ENCODE results near the gene TCERG1L.

TCERG1L gene

DNA sequence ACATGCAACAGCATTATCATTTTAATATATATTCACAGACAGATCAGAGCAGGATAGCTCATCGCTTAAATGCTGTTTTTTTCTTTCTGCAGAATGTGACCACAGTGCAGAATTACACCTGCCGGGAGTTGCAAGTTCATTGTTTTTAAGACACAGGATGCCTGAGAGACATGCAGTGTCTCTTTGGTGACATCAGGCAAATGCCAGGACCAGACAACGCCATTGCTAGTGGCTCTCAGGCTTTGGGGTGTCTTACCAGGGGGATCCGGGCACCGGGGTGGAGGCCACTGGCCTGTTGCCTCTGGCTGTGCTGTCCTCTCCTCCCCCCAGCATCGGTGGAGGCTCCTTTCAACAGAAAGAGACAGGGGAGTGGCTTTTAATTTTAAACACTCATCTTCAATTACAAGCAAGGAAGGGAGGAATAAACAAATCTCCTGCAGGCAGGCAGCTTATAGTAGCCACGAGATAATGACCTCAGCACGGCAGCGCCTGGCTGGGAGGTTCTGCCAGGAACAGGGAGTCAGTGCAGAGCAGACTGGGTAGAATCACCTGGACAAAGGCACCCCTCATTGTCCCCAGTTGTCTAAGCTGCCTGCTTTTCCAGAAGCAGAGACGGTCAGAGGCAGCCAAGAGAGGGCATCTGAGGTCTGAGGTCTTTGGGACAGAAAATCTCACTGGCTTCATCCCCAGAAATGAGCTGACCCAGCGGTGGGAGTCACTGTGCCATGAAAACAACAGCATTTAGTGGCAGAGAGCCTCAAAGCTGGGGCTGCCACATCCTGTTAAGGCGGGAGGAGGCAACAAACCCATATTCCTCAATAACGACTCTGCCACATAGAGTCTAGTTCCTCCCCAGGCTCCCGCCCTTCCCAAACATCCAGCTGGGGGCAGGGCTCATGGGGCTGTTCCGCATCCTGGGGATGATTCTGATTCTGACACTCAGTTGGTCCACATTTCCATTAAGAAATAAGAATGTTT lies 148.4 kb downstream of the TCERG1L start:
- Histone ChIP-seq H3K4me3 (ENCODE audit: low read length in 2 of 2) (no peak overlapping the region), H3K4me1 (ENCODE audit: control insufficient read depth, insufficient read depth, low read length) (no peaks in the 10 kb centered on the region)

DNA sequence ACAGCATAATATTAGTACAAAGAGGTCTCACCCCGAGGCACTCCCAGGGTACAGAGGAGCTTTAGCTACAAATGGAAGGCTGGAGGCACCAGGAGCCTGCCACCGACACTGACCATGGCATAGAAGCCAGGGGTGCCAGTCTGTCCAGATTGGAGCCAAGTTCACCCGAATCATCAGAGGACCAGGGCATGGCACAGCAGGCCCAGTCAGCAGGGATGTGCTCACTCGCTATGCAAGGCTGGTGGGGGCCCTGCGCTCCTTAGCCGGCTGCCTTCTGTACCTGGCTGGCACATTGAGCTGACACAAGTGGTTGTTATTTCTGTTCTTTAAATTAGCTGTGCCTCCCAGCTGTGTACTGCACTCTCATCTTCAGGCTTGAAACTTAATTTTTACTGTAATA lies 149.3 kb downstream of the TCERG1L start:
- H3K27ac ChIP-seq (ENCODE audit: low read length) = no peak overlapping the region
- H3K27me3 ChIP-seq (ENCODE audit: control insufficient read depth in 1 of 2, insufficient read depth in 2 of 2, low read length in 2 of 2) = peaks cover 0 to 7% of the 10 kb centered on the region in 2 donors
- H3K9ac ChIP-seq (ENCODE audit: low read length in 2 of 2) = no peak overlapping the region
- H3K9me3 ChIP-seq (ENCODE audit: control insufficient read depth in 2 of 2, low read length in 2 of 2) = no peaks in the 10 kb centered on the region
- no peak overlapping the region for H3K4me3 ChIP-seq (ENCODE audit: low read length in 2 of 2)
- H3K4me1 ChIP-seq (ENCODE audit: control insufficient read depth, insufficient read depth, low read length) = no peaks in the 10 kb centered on the region
- H3K36me3 ChIP-seq (ENCODE audit: control insufficient read depth in 2 of 2, insufficient read depth in 2 of 2, low read length in 2 of 2) = no peaks in the 10 kb centered on the region

More for the DNA sequence above, 148.4 kb downstream of the TCERG1L start:
- Histone ChIP-seq H3K9me3 (ENCODE audit: control insufficient read depth in 2 of 2, low read length in 2 of 2) (no peaks in the 10 kb centered on the region), H3K9ac (ENCODE audit: low read length in 2 of 2) (no peak overlapping the region), H3K27me3 (ENCODE audit: control insufficient read depth in 1 of 2, insufficient read depth in 2 of 2, low read length in 2 of 2) (peaks cover 0 to 7% of the 10 kb centered on the region in 2 donors), H3K36me3 (ENCODE audit: control insufficient read depth in 2 of 2, insufficient read depth in 2 of 2, low read length in 2 of 2) (no peaks in the 10 kb centered on the region), H3K27ac (ENCODE audit: low read length) (no peak overlapping the region)

DNA sequence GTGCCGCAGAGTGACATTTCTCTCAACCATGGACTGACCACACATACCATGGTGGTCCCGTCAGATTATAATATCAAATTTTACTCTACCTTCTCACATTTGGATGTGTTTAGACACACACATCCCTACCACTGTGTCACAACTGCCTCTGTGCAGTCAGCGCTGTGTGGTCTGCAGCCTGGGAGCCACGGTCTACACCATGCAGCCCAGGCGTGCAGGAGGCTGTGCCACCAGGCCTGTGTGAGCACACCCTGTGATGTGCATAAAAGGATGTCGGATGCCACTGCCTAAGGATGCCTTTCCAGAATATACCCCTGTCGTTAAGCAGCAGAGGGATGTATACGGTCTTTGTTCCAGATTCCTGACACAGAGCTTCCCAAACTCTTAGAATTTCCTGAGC lies 150.4 kb downstream of the TCERG1L start:
- Histone ChIP-seq H3K27ac (ENCODE audit: low read length) (no peak overlapping the region), H3K4me3 (ENCODE audit: low read length in 2 of 2) (no peak overlapping the region), H3K9ac (ENCODE audit: low read length in 2 of 2) (no peak overlapping the region), H3K4me1 (ENCODE audit: control insufficient read depth, insufficient read depth, low read length) (no peaks in the 10 kb centered on the region), H3K27me3 (ENCODE audit: control insufficient read depth in 1 of 2, insufficient read depth in 2 of 2, low read length in 2 of 2) (peaks cover 0 to 7% of the 10 kb centered on the region in 2 donors), H3K36me3 (ENCODE audit: control insufficient read depth in 2 of 2, insufficient read depth in 2 of 2, low read length in 2 of 2) (no peaks in the 10 kb centered on the region), H3K9me3 (ENCODE audit: control insufficient read depth in 2 of 2, low read length in 2 of 2) (no peaks in the 10 kb centered on the region)

DNA sequence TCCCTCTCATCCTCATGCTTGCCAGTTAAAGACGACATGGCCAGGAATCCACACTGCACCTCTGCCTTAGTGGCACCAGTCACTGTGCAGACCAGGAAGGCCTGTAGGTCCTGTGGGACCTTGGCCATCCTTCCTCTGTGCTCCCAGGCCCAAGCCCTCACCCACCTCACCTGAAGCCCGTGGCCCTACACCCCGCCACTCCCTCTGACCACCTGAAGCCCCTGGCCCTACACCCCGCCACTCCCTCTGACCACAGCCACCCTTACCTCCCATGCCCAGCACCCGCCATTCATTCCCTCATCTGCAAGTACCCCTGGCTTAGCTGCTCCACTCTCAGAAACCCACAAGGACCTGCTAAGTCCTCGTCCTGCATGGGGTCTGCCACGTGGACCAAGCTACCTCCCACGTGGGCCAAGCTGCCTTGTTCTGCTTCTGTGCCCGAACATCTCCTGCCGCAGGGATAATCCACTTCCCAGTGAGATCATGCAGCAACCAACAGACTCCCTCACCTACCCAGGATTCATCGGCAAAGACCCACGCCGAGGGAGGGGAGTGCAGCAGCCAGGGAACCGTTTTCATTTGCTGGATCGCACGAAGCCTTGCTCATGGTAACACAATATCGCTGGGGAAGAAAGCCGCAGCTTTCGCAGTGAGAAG lies 151.2 kb downstream of the TCERG1L start:
- Histone ChIP-seq H3K9me3 (ENCODE audit: control insufficient read depth in 2 of 2, low read length in 2 of 2) (no peaks in the 10 kb centered on the region), H3K27ac (ENCODE audit: low read length) (no peak overlapping the region), H3K4me3 (ENCODE audit: low read length in 2 of 2) (no peak overlapping the region), H3K4me1 (ENCODE audit: control insufficient read depth, insufficient read depth, low read length) (no peaks in the 10 kb centered on the region), H3K9ac (ENCODE audit: low read length in 2 of 2) (no peak overlapping the region), H3K27me3 (ENCODE audit: control insufficient read depth in 1 of 2, insufficient read depth in 2 of 2, low read length in 2 of 2) (peaks cover 3 to 7% of the 10 kb centered on the region in 2 donors), H3K36me3 (ENCODE audit: control insufficient read depth in 2 of 2, insufficient read depth in 2 of 2, low read length in 2 of 2) (no peaks in the 10 kb centered on the region)

DNA sequence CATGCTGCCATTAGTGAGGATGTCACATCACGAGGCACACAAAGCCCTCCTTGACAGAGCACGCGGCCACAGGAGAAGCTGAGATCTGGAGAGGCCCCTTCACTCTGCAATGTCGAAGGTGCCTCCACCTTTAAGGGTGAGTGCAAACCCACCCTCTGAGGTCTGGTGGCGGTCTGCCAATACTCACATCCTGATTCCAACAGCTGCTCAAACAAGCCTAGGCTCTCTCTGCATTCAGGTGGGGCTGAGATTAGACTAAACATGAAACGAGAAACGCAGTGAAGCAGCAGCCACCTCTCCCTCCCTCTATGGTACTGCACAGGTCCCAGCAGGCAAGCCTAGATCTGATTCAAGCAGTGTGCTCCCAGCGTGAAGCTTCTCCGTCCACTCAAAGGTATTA lies 151.8 kb downstream of the TCERG1L start:
- Histone ChIP-seq H3K36me3 (ENCODE audit: control insufficient read depth in 2 of 2, insufficient read depth in 2 of 2, low read length in 2 of 2) (no peaks in the 10 kb centered on the region), H3K4me3 (ENCODE audit: low read length in 2 of 2) (no peak overlapping the region), H3K27me3 (ENCODE audit: control insufficient read depth in 1 of 2, insufficient read depth in 2 of 2, low read length in 2 of 2) (peaks cover 6 to 7% of the 10 kb centered on the region in 2 donors), H3K9me3 (ENCODE audit: control insufficient read depth in 2 of 2, low read length in 2 of 2) (no peaks in the 10 kb centered on the region), H3K4me1 (ENCODE audit: control insufficient read depth, insufficient read depth, low read length) (no peaks in the 10 kb centered on the region), H3K9ac (ENCODE audit: low read length in 2 of 2) (no peak overlapping the region), H3K27ac (ENCODE audit: low read length) (no peak overlapping the region)

DNA sequence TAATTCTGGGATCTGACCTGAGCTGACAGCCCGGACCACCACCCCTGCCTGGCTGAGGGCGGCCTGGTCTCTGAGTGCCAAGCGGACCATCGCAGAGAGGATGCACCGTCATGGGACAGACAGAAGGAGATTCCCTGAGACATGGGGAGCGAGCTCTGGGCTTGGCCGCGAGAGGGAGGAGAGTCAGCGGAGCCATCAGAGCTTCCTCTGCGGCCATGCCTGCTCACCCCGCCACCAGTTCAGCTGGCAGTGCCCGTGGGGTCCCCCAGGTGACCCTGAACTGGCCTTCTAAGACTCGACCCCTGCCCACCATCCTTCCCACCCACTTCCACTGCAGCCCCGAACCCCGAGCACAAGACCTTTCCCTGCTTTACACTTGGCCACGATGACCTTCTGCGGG lies 152.8 kb downstream of the TCERG1L start:
- no peaks in the 10 kb centered on the region for H3K4me1 ChIP-seq (ENCODE audit: control insufficient read depth, insufficient read depth, low read length)
- H3K27me3 ChIP-seq (ENCODE audit: control insufficient read depth in 1 of 2, insufficient read depth in 2 of 2, low read length in 2 of 2) = peaks cover 6 to 7% of the 10 kb centered on the region in 2 donors
- no peaks in the 10 kb centered on the region for H3K36me3 ChIP-seq (ENCODE audit: control insufficient read depth in 2 of 2, insufficient read depth in 2 of 2, low read length in 2 of 2)
- H3K4me3 ChIP-seq (ENCODE audit: low read length in 2 of 2) = no peak overlapping the region
- H3K27ac ChIP-seq (ENCODE audit: low read length) = no peak overlapping the region
- peaks cover 0 to under 1% of the 10 kb centered on the region in 2 donors for H3K9me3 ChIP-seq (ENCODE audit: control insufficient read depth in 2 of 2, low read length in 2 of 2)
- no peak overlapping the region for H3K9ac ChIP-seq (ENCODE audit: low read length in 2 of 2)

DNA sequence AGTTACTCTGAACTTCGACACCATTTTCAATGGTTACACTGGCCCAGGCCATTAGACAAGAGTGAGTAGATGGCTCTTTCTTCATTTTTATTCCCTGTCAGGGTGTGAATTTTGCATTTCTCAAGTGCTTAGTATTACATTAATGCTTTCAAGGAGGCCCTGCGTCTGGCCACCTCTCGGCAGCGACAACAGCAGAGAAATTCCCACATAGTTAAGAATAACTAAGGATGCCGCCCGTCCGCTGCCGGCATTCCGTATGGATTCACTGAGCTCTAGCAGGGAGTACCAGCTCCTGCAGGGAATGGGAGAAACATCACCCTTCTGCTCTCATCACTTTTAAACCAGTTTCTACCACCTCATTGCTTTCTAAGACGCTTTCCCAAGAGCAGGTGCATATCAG lies 153.6 kb downstream of the TCERG1L start:
- H3K4me3 ChIP-seq (ENCODE audit: low read length in 2 of 2) = no peak overlapping the region
- H3K36me3 ChIP-seq (ENCODE audit: control insufficient read depth in 2 of 2, insufficient read depth in 2 of 2, low read length in 2 of 2) = no peaks in the 10 kb centered on the region
- H3K9me3 ChIP-seq (ENCODE audit: control insufficient read depth in 2 of 2, low read length in 2 of 2) = peaks cover 0 to 4% of the 10 kb centered on the region in 2 donors
- peaks cover 6 to 7% of the 10 kb centered on the region in 2 donors for H3K27me3 ChIP-seq (ENCODE audit: control insufficient read depth in 1 of 2, insufficient read depth in 2 of 2, low read length in 2 of 2)
- no peak overlapping the region for H3K9ac ChIP-seq (ENCODE audit: low read length in 2 of 2)
- no peak overlapping the region for H3K27ac ChIP-seq (ENCODE audit: low read length)
- H3K4me1 ChIP-seq (ENCODE audit: control insufficient read depth, insufficient read depth, low read length) = no peaks in the 10 kb centered on the region

DNA sequence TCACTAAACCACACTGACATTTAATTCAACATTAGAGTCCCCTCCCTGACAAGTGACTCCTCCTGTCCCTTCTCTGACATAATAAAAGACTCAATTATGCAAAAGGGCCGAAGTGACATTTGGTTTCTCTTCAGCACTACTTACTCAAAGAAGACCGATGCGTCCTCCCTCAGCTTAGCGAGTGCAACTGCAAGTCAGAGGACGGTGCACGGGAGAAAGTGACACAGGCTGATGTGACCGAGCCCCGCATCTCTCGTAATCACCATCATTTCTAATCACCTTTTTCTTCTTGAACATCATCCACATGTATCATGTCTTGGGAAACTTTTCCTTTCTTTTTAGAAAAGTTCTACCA lies 155.7 kb downstream of the TCERG1L start:
- Histone ChIP-seq H3K4me3 (ENCODE audit: low read length in 2 of 2) (no peak overlapping the region), H3K36me3 (ENCODE audit: control insufficient read depth in 2 of 2, insufficient read depth in 2 of 2, low read length in 2 of 2) (no peaks in the 10 kb centered on the region), H3K9me3 (ENCODE audit: control insufficient read depth in 2 of 2, low read length in 2 of 2) (peaks cover 4 to 6% of the 10 kb centered on the region in 2 donors), H3K4me1 (ENCODE audit: control insufficient read depth, insufficient read depth, low read length) (no peaks in the 10 kb centered on the region), H3K27me3 (ENCODE audit: control insufficient read depth in 1 of 2, insufficient read depth in 2 of 2, low read length in 2 of 2) (peaks cover 3 to 6% of the 10 kb centered on the region in 2 donors), H3K9ac (ENCODE audit: low read length in 2 of 2) (no peak overlapping the region), H3K27ac (ENCODE audit: low read length) (no peak overlapping the region)

DNA sequence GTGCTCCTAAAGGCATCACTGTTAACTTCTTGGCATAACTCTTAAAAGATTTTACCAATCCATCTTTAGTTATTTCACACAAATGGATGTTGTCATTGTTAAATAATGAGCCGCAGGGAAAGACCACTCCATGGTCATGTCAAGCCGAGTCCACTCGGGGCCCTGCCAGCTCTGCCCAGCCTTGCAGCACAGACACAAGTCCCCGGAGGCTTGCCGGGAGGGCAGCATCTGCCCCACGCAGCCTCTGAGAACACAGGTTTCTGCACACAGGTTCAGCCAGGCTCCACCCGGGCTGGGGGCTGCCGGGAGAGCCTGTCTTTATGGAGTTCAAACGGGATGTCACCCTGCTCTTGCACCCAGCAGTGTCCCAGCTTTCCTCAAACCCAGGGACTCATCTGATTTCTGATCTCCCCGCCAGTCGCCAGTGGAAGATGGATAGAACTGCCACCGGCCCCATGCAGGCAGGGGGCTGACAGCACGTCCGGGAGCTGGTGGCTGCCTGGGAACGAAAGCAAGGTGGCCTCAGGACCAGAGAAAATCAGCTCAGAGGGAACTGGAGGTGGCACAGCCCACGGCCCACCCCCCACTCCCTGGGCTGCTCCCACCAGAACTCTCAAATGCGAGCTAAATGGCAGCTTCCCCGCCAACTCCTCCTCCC lies 156.2 kb downstream of the TCERG1L start:
- H3K4me1 ChIP-seq (ENCODE audit: control insufficient read depth, insufficient read depth, low read length) = no peaks in the 10 kb centered on the region
- no peak overlapping the region for H3K27ac ChIP-seq (ENCODE audit: low read length)
- H3K9me3 ChIP-seq (ENCODE audit: control insufficient read depth in 2 of 2, low read length in 2 of 2) = peaks cover 4 to 6% of the 10 kb centered on the region in 2 donors
- H3K27me3 ChIP-seq (ENCODE audit: control insufficient read depth in 1 of 2, insufficient read depth in 2 of 2, low read length in 2 of 2) = peaks cover 0 to 6% of the 10 kb centered on the region in 2 donors
- no peaks in the 10 kb centered on the region for H3K36me3 ChIP-seq (ENCODE audit: control insufficient read depth in 2 of 2, insufficient read depth in 2 of 2, low read length in 2 of 2)
- H3K4me3 ChIP-seq (ENCODE audit: low read length in 2 of 2) = no peak overlapping the region
- no peak overlapping the region for H3K9ac ChIP-seq (ENCODE audit: low read length in 2 of 2)

DNA sequence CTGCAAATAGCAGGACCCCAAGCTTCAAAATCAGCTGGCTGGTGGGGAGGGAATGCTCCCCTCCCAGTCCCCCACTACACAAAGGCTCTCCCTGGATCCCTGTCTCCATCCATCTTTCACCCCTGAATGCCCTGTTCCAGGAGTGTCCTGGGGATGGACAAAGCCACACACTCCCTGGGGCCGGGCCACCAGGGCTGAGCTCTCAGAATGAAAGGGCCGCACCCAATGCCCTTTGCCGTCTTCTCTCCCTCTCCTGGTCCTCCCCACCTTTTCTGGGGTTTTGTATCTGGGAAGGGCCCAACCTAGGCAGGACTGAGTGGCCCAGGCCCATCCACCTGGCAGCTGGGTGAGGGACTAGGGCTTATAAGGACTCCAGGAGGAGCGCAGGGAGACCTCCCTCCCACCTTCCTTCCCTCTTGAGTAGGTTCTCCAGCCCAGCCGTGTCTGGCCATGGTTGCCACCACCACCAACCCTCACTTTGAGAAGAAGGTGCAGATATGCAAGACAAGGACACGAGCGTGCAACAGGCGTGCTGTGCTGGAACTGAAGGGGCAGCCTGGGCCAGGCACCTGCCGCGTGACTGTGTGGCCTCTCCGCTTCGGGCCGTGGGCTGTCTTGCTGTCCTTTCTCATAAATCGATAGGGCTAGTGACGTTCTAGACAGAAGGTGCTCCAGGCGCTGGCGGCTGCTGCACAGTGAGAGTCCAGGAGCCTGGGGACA lies 157.1 kb downstream of the TCERG1L start:
- H3K27me3 ChIP-seq (ENCODE audit: control insufficient read depth in 1 of 2, insufficient read depth in 2 of 2, low read length in 2 of 2) = peaks cover 0 to 6% of the 10 kb centered on the region in 2 donors

More for the DNA sequence above, 157.1 kb downstream of the TCERG1L start:
- Histone ChIP-seq H3K36me3 (ENCODE audit: control insufficient read depth in 2 of 2, insufficient read depth in 2 of 2, low read length in 2 of 2) (no peaks in the 10 kb centered on the region), H3K9ac (ENCODE audit: low read length in 2 of 2) (no peak overlapping the region), H3K4me3 (ENCODE audit: low read length in 2 of 2) (no peak overlapping the region), H3K4me1 (ENCODE audit: control insufficient read depth, insufficient read depth, low read length) (no peaks in the 10 kb centered on the region), H3K27ac (ENCODE audit: low read length) (no peak overlapping the region), H3K9me3 (ENCODE audit: control insufficient read depth in 2 of 2, low read length in 2 of 2) (peaks cover 6 to 7% of the 10 kb centered on the region in 2 donors)

All from stomach smooth muscle (tissue), 2 donors.